PFSK-1 (cell line): Measurements from ENCODE around the gene OSGEP.

Source experiments
- FOXP2 ChIP-seq: optimal IDR thresholded peaks from 2 replicates; pipeline ENCODE3; 2011; ENCODE audit warnings: borderline replicate concordance, control low read depth, inconsistent platforms; ENCODE audit not compliant: insufficient read depth; ENCODE audit errors: extremely low read length, extremely low read depth
- POLR2AphosphoS5 ChIP-seq: IDR thresholded peaks from 2 replicates; pipeline ENCODE4 v1.6.1; 2012; ENCODE audit warnings: low read depth, mild to moderate bottlenecking, control low read depth, low read length, moderate library complexity
- REST ChIP-seq, 2 experiments: IDR thresholded peaks; 2 replicates each; pipeline versions ENCODE4 v1.6.1 to v1.8.0; 2011 to 2012; ENCODE audit warnings: low read depth in 2 of 2, low read length in 2 of 2, control low read depth in 1 of 2, inconsistent platforms in 1 of 2, mild to moderate bottlenecking in 1 of 2, moderate library complexity in 1 of 2; ENCODE audit not compliant: insufficient read depth in 1 of 2
- TAF1 ChIP-seq: IDR thresholded peaks from 2 replicates; pipeline ENCODE4 v1.6.1; 2012; ENCODE audit warnings: low read length, control low read depth, borderline replicate concordance; ENCODE audit not compliant: insufficient read depth

- TF ChIP-seq POLR2AphosphoS5 (no peak), TAF1 (peak; percentile 32; the same call in 1 of the 2 replicates), FOXP2 (no peak), REST (IDR thresholded peaks at IDR 0.05; ENCODE audit: insufficient read depth in 1 of 2, low read depth in 2 of 2, low read length in 2 of 2) (no peak)
These were observed 15.4 kb upstream of the OSGEP start for GRCh38 chr14:20469890-20470602.
